Spleen (tissue), 11 donors: ENCODE measurements around the gene ITPK1. TPM values are rescaled to one million over a fixed set of nuclear protein-coding genes. Genes with fewer than 3 reads are reported as not detected.

Experiments
- DNase-seq: peaks from one replicate; pipeline ENCODE4 v3.0.0-alpha.2; 2020
- H3K27ac ChIP-seq, 8 donors: fragments of 200-600 bp; sonication (generic) in 7 of 8; 1 replicate in 4 of 8; 2 replicates in 4 of 8; pipeline versions ENCODE4 v1.5.0 to v1.8.0; 2016 to 2021; ENCODE audit warnings: inconsistent platforms in 4 of 8, mild to moderate bottlenecking in 4 of 8, moderate library complexity in 1 of 8
- H3K27me3 ChIP-seq, 7 donors: fragments of 200-600 bp; sonication (generic) in 6 of 7; replicated peaks in 1 of 7; 1 replicate in 4 of 7; 2 replicates in 3 of 7; pipeline versions ENCODE4 v1.5.0 to v1.8.0; 2016 to 2021; ENCODE audit warnings: inconsistent platforms in 3 of 7, mild to moderate bottlenecking in 1 of 7
- H3K36me3 ChIP-seq, 6 donors: fragments of 200-600 bp; sonication (generic) in 5 of 6; 1 replicate in 4 of 6; 2 replicates in 2 of 6; pipeline versions ENCODE4 v1.5.0 to v1.8.0; 2016 to 2021; ENCODE audit warnings: inconsistent platforms in 2 of 6
- H3K4me1 ChIP-seq, 6 donors: fragments of 200-600 bp; sonication (generic) in 5 of 6; 1 replicate in 3 of 6; 2 replicates in 3 of 6; pipeline versions ENCODE4 v1.5.0 to v1.8.0; 2016 to 2021; ENCODE audit warnings: inconsistent platforms in 3 of 6
- H3K4me3 ChIP-seq, 8 donors: fragments of 200-600 bp; sonication (generic) in 7 of 8; 1 replicate in 4 of 8; 2 replicates in 4 of 8; pipeline versions ENCODE4 v1.5.0 to v1.8.0; 2016 to 2021; ENCODE audit warnings: inconsistent platforms in 4 of 8, mild to moderate bottlenecking in 4 of 8, moderate library complexity in 2 of 8
- H3K9me3 ChIP-seq, 8 donors: fragments of 200-600 bp; sonication (generic) in 7 of 8; 1 replicate in 4 of 8; 2 replicates in 4 of 8; pipeline versions ENCODE4 v1.5.0 to v1.8.0; 2016 to 2021; ENCODE audit warnings: inconsistent platforms in 4 of 8
- POLR2A ChIP-seq, 3 donors: fragments of 450-650 bp; IDR thresholded peaks; one replicate each; pipeline ENCODE4 v1.5.1; 2017; ENCODE audit warnings: antibody characterized with exemption in 3 of 3, mild to moderate bottlenecking in 1 of 3
- POLR2AphosphoS5 ChIP-seq, 3 donors: sonication (generic); formaldehyde crosslinking; IDR thresholded peaks; one replicate each; pipeline ENCODE4 v1.5.1; 2017; ENCODE audit warnings: antibody characterized with exemption in 3 of 3
- WGBS, 5 donors: extraction: QIAGEN DNeasy Blood & Tissue Kit in 3 of 5; methylation state at CpG; one replicate each; pipeline versions ENCODE4 v1.1.5 to v1.1.7; 2013 to 2018; 5-methylcytosine and 5-hydroxymethylcytosine counted together
- intact Hi-C: fragments of 100-400 bp; cut with DNase I; formaldehyde crosslinking; loops from one replicate; pipeline ENCODE4 v1.15.0; 2023; ENCODE audit warnings: low total_unique reads
- polyA plus RNA-seq, 3 donors: library from polyadenylated mRNA; stranded (reverse); fragments of 200-250 nt; gene quantifications; one replicate each; pipeline ENCODE4 v1.2.1, GENCODE V29; 2013
- total RNA-seq, 7 donors: library from RNA; depleted of rRNA in 3 of 7; stranded (reverse); fragments of >200 nt in 3 of 7; fragmentation: NEBNext Ultra II Directional in 4 of 7; extraction: Animal tissue kit (Norgen Biotek cat#: 25700) in 4 of 7; gene quantifications; one replicate each; pipeline versions ENCODE4 v1.1.0 to v1.2.1, GENCODE V29; 2016 to 2021
- TF ChIP-seq, protein P1 (sequence below), 11 experiments: fragments of 200-600 bp in 7 of 11; fragments of 450-650 bp in 4 of 11; sonication (generic) in 4 of 11; IDR thresholded peaks in 8 of 11; conservative IDR thresholded peaks in 3 of 11; 1 replicate in 7 of 11; 2 replicates in 4 of 11; pipeline versions ENCODE4 v1.4.0 to v1.8.0; 2016 to 2021; ENCODE audit warnings: antibody characterized with exemption in 11 of 11, inconsistent platforms in 4 of 11, mild to moderate bottlenecking in 1 of 11
- donor health status: healthy with polysubstance abuse.
- donor health status: DM: no; HTN: no; CAD: no; lungs with moderate emphysema.
- donor health status: DM: no; HTN: no; CAD: no.
- donor health status: Bipolar disorder and iron deficiency.
- donor health status: healthy.
- donor health status: DM: no; HTN: no; CAD: no.
- donor health status: DM: yes; HTN: yes; CAD: no.

ITPK1 gene
- total and polyA plus RNA-seq, 10 donors, result 22.9 to 123 (median 68.0) TPM

DNA sequence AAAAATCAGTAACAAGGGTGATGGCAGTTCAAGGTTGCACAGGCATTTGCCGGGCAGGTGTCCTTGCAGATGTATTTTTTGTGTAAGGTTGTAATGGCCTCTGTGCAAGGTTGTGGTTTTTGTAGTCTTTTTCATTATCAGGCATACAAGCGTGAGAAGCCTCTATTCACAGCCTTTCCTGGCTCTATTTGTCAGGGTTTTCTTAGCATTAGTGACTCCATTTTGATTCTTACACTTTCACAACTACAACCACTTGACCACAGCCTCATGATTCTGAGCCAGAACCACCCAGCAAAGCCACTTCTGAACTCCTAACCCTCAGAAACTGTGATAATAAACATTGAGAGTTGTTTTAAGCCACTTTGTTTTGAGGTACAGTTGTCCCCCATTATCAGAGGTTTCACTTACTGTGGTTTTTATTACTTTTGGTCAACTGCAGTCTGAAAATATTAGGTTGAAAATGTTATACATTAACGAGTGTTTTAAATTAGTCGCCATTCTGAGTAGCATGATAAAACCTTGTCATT lies 220.3 kb downstream of the ITPK1 start:
- Histone ChIP-seq H3K4me1 (no peaks in the 10 kb centered on the region), H3K9me3 (peaks cover 0 to 31% (median 17%) of the 10 kb centered on the region in 8 donors), H3K4me3 (no peak overlapping the region), H3K36me3 (no peaks in the 10 kb centered on the region), H3K27ac (no peak overlapping the region), H3K27me3 (peaks cover 0 to 35% (median 0%) of the 10 kb centered on the region in 7 donors)
- WGBS, 5 donors, result 72 to 84% (median 76%) methylated on average over 4 of the region's 4 CpGs
- intact Hi-C loops, result no loop called here
- DNase-seq, result no peak
- no peak for TF ChIP-seq POLR2A (IDR thresholded peaks at IDR 0.05)
- TF ChIP-seq POLR2AphosphoS5 (IDR thresholded peaks at IDR 0.05), result no peak
- TF ChIP-seq, protein P1, sequence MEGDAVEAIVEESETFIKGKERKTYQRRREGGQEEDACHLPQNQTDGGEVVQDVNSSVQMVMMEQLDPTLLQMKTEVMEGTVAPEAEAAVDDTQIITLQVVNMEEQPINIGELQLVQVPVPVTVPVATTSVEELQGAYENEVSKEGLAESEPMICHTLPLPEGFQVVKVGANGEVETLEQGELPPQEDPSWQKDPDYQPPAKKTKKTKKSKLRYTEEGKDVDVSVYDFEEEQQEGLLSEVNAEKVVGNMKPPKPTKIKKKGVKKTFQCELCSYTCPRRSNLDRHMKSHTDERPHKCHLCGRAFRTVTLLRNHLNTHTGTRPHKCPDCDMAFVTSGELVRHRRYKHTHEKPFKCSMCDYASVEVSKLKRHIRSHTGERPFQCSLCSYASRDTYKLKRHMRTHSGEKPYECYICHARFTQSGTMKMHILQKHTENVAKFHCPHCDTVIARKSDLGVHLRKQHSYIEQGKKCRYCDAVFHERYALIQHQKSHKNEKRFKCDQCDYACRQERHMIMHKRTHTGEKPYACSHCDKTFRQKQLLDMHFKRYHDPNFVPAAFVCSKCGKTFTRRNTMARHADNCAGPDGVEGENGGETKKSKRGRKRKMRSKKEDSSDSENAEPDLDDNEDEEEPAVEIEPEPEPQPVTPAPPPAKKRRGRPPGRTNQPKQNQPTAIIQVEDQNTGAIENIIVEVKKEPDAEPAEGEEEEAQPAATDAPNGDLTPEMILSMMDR (IDR thresholded peaks at IDR 0.05 in 8 of 11, conservative IDR thresholded peaks at IDR 0.05 in 3 of 11), result no peak

DNA sequence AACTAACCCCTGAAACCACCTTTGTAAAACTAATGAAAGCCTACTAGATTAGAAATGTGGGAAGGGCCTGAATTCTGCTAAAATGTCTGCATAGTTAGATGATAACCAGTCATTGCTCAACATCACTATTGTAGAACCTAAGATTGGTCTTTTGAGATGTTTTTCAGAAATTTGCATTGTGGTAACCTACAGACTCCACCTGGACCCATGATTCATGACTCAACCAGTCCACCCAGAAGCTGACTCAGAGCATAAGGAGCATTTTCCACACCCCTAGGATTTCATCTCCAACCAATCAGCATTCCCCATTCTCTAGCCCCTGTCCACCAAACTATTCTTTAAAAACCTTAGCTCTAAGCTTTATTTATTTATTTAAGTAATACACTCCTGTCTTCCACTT lies 223.1 kb downstream of the ITPK1 start:
- no peak overlapping the region for H3K27ac ChIP-seq
- no peak overlapping the region for H3K4me3 ChIP-seq
- no peak for DNase-seq
- peaks cover 0 to 16% (median 0%) of the 10 kb centered on the region in 7 donors for H3K27me3 ChIP-seq
- peaks cover 0 to 31% (median 17%) of the 10 kb centered on the region in 8 donors for H3K9me3 ChIP-seq
- TF ChIP-seq POLR2A (IDR thresholded peaks at IDR 0.05) (no peak), POLR2AphosphoS5 (IDR thresholded peaks at IDR 0.05) (no peak)
- TF ChIP-seq, protein P1 (IDR thresholded peaks at IDR 0.05 in 8 of 11, conservative IDR thresholded peaks at IDR 0.05 in 3 of 11), result no peak
- intact Hi-C loops, result no loop called here
- no peaks in the 10 kb centered on the region for H3K36me3 ChIP-seq
- no peaks in the 10 kb centered on the region for H3K4me1 ChIP-seq

DNA sequence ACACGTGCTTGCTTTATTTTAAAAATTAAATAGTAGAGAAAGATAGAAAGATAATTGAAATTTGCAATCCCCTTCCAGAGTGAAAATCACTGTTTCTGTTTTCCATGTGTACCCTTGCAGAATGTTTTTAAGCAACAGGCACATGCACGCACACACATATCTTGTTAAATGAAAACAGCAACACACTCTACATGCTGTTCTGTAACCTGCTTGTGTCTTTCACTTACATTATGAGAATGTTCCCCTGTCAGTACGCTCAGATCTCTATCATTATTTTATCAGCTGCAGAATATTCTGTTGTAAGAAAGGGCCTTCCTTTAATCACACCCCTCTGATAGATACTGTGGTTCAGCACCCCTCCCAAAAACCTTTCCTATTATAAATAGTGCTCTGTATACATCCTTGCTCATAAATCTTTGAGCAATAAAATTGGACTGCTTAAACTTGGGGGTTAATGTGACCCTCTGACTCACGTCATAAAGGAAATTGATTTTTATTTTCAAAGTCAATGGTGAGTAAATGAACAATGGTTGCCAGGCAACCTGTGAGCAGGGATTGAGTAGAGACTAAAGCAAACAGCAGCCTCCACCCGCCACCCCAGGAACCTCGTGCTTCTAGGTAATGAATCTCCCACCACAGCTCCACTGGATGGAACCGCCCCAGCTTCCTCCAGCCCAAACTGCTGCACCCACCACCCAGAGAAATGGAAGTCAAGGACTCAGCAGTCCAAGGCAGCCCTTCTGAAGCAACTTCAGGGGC lies 224.7 kb downstream of the ITPK1 start:
- DNase-seq, result no peak
- Histone ChIP-seq H3K27ac (no peak overlapping the region), H3K4me3 (no peak overlapping the region), H3K4me1 (no peaks in the 10 kb centered on the region), H3K9me3 (peaks cover 0 to 31% (median 17%) of the 10 kb centered on the region in 8 donors), H3K36me3 (no peaks in the 10 kb centered on the region), H3K27me3 (peaks cover 0 to 8% (median 0%) of the 10 kb centered on the region in 7 donors)
- 53 to 61% (median 57%) methylated on average over 7 of the region's 7 CpGs for WGBS, 5 donors
- intact Hi-C loops, result no loop called here
- TF ChIP-seq POLR2A (IDR thresholded peaks at IDR 0.05) (no peak), POLR2AphosphoS5 (IDR thresholded peaks at IDR 0.05) (no peak)
- TF ChIP-seq, protein P1 (IDR thresholded peaks at IDR 0.05 in 8 of 11, conservative IDR thresholded peaks at IDR 0.05 in 3 of 11), result no peak

DNA sequence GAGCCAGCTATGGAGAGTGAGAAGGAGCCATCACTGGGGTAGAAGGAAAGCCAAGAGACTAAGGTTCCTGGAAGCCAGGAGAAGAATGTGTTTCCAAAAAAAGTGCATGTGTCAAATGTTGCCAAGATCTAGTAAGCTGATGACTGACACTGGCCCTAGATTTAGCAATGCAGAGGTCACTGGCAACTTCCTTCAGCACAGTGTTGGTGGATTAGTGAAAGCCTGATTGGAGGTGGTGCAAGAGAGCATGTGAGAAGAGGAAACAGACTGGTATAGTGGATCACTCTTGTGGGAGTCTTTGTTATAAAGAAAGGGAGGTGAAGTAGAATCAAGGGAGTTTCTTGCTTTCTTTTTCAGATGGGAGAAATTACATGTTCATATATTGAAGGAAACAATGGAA lies 226.8 kb downstream of the ITPK1 start:
- peaks cover 0 to 20% (median 16%) of the 10 kb centered on the region in 8 donors for H3K9me3 ChIP-seq
- no peak overlapping the region for H3K4me3 ChIP-seq
- peaks cover 0 to 18% (median 0%) of the 10 kb centered on the region in 7 donors for H3K27me3 ChIP-seq
- H3K27ac ChIP-seq, result no peak overlapping the region
- H3K4me1 ChIP-seq, result no peaks in the 10 kb centered on the region
- TF ChIP-seq, protein P1 (IDR thresholded peaks at IDR 0.05 in 8 of 11, conservative IDR thresholded peaks at IDR 0.05 in 3 of 11), result no peak
- TF ChIP-seq POLR2AphosphoS5 (IDR thresholded peaks at IDR 0.05) (no peak), POLR2A (IDR thresholded peaks at IDR 0.05) (no peak)
- intact Hi-C loops, result no loop called here
- no peak for DNase-seq
- H3K36me3 ChIP-seq, result no peaks in the 10 kb centered on the region
